ENCODE data around the gene C1QTNF3. TPM values are rescaled to one million over a fixed set of nuclear protein-coding genes. Genes with fewer than 3 reads are reported as not detected.
"Not testable (repeated sequence)": the region's sequence is repeated elsewhere in the genome, so short reads cannot be mapped to it uniquely, and the experiment has no call there.

Gene C1QTNF3
- total RNA-seq, 1 donor from 2014 or later, result 0.40 TPM

- peak in 1 of 2 donors; percentile 13 for DNase-seq (ENCODE audit: low read depth in 2 of 2)
Observed at GRCh38 chr5:34022121-34022705, 20.8 kb downstream of the C1QTNF3 start.

- DNase-seq (ENCODE audit: low read depth in 2 of 2), result no peak
Observed at GRCh38 chr5:34021334-34021733, 21.7 kb downstream of the C1QTNF3 start.

- DNase-seq (ENCODE audit: low read depth in 2 of 2), result no peak
Observed at GRCh38 chr5:34020726-34021125, 22.3 kb downstream of the C1QTNF3 start.

GRCh38 chr5:34017254-34017653 lies 25.8 kb downstream of the C1QTNF3 start:
- no peak for DNase-seq (ENCODE audit: low read depth in 2 of 2)

- no peak for DNase-seq (ENCODE audit: low read depth in 2 of 2)
Observed at GRCh38 chr5:34016750-34017149, 26.3 kb downstream of the C1QTNF3 start.

GRCh38 chr5:34016222-34016621 lies 26.8 kb downstream of the C1QTNF3 start:
- DNase-seq (ENCODE audit: low read depth in 2 of 2), result no peak

- DNase-seq (ENCODE audit: low read depth in 2 of 2), result no peak
Observed at GRCh38 chr5:34015120-34015822, 27.7 kb downstream of the C1QTNF3 start.

- no peak for DNase-seq (ENCODE audit: low read depth in 2 of 2)
Observed at GRCh38 chr5:34014626-34015025, 28.4 kb downstream of the C1QTNF3 start.

GRCh38 chr5:34013547-34013946 lies 29.5 kb downstream of the C1QTNF3 start:
- no peak for DNase-seq (ENCODE audit: low read depth in 2 of 2)

- DNase-seq (ENCODE audit: low read depth in 2 of 2), result peak in 1 of 2 donors; percentile 54
Observed at GRCh38 chr5:34012791-34013190, 30.2 kb downstream of the C1QTNF3 start.

GRCh38 chr5:34011536-34011935 lies 31.5 kb downstream of the C1QTNF3 start:
- DNase-seq (ENCODE audit: low read depth in 2 of 2), result no peak

GRCh38 chr5:34010146-34010545 lies 32.9 kb downstream of the C1QTNF3 start:
- DNase-seq (ENCODE audit: low read depth in 2 of 2), result not testable (repeated sequence)

GRCh38 chr5:34009610-34010009 lies 33.4 kb downstream of the C1QTNF3 start:
- DNase-seq (ENCODE audit: low read depth in 2 of 2), result no peak

GRCh38 chr5:34008802-34009201 lies 34.2 kb downstream of the C1QTNF3 start:
- no peak for DNase-seq (ENCODE audit: low read depth in 2 of 2)

GRCh38 chr5:34007621-34008600 lies 35.1 kb downstream of the C1QTNF3 start, which contains the start of gene AMACR:
TSS of gene AMACR (minus strand) at chr5:34008050. CDS start at chr5:34008019, 31 bp downstream.
- peak; percentile 88 to 93 for DNase-seq (ENCODE audit: low read depth in 2 of 2)

- peak; percentile 17 to 21 for DNase-seq (ENCODE audit: low read depth in 2 of 2)
Observed at GRCh38 chr5:34007201-34007620, 35.8 kb downstream of the C1QTNF3 start.

GRCh38 chr5:34005681-34006080 lies 37.3 kb downstream of the C1QTNF3 start:
- no peak for DNase-seq (ENCODE audit: low read depth in 2 of 2)

GRCh38 chr5:34005211-34005610 lies 37.8 kb downstream of the C1QTNF3 start:
- DNase-seq (ENCODE audit: low read depth in 2 of 2), result no peak

- no peak for DNase-seq (ENCODE audit: low read depth in 2 of 2)
Observed at GRCh38 chr5:34003941-34004340, 39.1 kb downstream of the C1QTNF3 start.

GRCh38 chr5:34002629-34003328 lies 40.2 kb downstream of the C1QTNF3 start:
- DNase-seq (ENCODE audit: low read depth in 2 of 2), result no peak

- no peak for DNase-seq (ENCODE audit: low read depth in 2 of 2)
Observed at GRCh38 chr5:34001241-34001841, 41.7 kb downstream of the C1QTNF3 start.
